Islet of Langerhans (tissue), 1 donor: ENCODE results near the gene SNRPD2.
A peak's percentile ranks its signal among the peaks of the same experiment; 100 is the strongest.
"Not testable (repeated sequence)": the region's sequence is repeated elsewhere in the genome, so short reads cannot be mapped to it uniquely, and the experiment has no call there.

ENCODE experiments used
- FAIRE-seq: peaks from one replicate; lab custom pipeline; 2011; peaks lifted over from hg19 to GRCh38; lab: Jason Lieb, UNC

SNRPD2 gene

DNA sequence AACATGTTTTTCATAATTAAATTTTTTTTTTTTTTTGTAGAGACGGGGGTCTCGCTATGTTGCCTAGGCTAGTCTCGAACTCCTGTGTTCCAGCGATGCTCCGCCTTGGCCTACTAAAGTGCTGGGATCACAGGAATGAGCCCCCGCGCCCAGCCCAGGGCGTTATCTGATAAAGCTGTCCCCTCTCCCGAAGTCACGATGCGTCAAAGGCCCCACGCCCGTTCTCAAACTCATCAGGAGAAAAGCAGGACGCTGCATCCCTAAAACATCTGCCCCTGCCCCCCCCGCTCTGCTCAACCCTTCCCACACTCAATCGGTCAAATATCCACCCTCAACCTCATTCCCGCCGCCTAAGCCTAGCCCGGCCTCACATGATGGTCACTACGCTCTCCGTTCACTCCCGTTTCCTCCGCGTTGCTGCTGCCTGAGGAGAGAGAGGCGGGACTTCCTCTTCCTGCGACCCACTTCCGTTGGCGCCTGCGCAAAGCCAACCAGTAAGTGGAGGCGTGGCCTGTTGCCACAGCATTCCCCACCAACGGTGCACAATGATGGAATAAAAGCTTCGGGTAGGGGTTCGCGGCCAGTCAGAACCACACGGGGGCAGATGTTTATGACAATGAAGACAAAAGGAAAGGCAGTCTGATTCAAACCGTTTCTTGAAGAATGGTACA, at the start of gene SNRPD2:
Gene SNRPD2 (minus strand): TSS at position 438 of the 671 bp plus-strand sequence. CDS start 65 bp downstream, at position 373.
- peak; percentile 51 for FAIRE-seq

DNA sequence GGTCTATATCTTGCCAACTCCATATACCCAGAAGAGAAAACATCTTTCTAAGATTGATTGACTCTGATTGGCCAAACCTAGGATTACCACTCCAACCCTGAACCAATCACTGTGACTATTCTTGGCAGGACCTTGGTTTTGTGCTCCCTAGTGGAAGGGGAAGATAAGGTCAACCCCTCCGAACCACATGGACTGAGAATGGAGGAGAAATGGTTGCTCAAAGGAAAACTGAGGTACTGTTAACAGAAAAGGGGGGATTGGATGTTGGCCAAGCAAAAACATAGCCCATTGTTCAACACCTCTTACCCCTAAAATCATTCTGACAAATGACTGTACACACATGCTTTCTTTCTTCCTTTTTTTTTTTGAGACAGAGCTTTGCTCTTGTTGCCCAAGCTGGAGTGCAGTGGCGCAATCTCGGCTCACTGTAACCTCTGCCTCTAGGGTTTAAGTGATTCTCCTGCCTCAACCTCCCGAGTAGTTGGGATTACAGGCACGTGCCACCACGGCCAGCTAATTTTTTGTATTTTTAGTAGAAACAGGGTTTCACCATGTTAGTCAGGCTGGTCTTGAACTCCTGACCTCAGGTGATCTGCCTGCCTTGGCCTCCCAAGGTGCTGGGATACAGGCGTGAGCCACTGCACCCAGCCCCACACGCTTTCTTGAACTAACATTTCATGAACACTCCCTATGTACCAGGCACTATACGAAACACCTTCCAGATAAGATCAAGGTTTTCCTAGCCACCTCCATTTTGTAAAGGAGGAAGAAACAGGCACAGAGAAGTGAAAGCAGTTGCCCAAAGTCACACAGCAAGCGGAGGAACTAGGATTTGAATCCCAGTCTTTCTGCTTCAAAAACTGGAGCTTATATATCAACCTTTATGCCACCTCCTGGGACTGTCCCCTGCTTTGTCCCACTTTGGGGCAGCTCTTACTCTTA, 48.0 kb upstream of the SNRPD2 start:
- no peak for FAIRE-seq

DNA sequence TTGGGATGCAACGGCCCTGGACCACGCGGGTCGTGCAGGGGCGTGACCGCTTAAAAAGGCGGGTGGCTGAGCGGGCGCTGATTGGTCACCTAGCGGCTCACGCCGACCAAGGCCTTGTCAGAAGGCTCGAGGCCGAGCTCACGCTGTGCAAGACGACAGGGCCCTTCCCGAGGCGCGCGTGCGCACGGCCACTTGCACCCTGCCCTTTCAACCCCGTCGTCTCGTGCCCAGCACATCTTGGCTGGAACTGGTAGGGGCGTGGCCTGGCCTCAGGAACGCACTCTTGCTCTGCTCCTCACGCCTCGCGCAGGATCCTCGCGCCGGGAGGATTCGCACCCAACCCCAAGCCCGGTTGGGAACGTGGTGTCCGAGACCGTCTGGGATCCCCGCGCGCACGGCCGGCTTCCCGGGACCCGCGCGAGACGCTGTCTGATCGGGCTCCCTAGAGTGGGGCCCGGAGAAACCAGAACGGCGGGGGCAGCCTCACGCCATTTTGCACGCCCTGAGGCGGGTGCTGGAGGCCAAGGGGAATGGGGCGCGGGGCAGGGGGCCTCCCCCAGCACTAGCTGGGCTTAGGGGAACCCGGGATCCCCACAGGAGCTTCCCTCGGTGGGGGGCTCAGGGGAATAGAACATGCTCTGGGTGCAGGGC, 41.5 kb upstream of the SNRPD2 start, which contains the start of gene MEIOSIN:
Gene MEIOSIN (plus strand): TSS at position 280 of the 651 bp plus-strand sequence. CDS start 1,938 bp downstream, outside the sequence.
- no peak for FAIRE-seq

DNA sequence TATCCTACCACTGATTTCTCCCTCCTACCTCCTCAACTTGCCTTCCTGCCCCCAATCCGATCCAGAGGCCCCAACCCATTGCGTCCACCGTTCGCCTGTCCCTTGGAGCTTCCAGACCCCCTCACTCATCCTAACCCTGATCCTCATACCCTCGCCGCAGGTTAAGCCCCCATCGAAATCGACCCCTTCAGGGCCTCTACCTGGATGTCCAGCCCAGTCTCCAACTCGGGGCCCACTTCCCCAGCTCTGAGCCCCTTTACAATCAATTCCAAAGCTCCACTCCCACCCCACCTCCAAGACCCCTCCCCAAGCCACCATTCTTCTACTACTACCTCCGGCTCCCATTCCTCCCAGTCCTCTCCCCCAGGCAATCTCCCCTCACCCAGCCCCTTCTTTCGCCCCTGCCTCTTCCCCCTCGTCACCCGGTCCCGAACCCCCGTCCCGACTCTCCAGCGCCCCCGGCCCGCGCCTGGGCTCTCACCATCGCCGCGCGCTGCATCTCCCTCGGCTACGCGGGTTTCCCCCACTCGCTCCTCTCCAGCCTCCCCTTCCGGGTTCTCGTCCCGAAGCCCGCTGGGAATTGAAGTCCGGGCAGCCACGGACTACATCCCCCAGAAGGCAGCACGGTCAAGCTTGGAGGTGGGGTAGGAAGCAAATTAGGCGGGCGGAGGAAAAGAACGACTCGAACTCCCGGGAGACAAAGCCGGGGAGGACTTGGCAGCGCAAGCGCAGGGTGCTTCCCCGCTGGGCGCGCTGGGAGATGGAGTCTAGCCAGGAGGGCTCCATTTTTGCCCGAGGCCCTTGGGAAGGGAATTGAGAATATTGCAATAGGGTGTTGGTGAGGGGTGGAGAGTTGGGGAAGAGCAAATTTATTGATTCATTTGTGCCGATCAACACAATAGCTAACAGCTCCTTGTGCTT, 38.9 kb upstream of the SNRPD2 start, which contains the start of gene FBXO46:
Gene FBXO46 (minus strand): TSS at position 529 of the 921 bp plus-strand sequence. CDS start 17,401 bp downstream, outside the sequence.
- FAIRE-seq: peak; percentile 93

DNA sequence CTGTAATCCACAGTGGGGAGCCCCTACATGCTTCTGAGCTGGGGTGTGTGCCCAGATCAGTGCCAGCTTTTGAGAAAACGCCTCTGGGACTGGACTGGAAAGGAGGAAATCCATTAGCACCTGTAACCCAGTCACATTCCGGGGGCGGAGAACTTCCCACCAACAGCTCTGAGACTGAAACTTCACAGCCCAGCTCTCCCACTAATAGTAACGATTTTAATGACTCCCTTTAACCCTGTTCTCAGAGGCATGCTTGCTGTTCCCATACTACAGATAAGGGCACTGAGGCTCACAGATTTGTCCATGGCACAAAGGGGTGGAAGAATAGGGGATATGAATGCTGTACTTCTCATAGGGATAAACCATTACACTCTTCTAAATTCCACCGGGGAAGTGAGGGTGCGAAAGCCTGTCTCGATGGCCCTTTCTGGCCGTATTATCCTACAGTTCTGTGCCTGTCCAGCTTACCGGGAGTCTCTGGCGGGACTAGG, 38.1 kb upstream of the SNRPD2 start:
- no peak for FAIRE-seq

DNA sequence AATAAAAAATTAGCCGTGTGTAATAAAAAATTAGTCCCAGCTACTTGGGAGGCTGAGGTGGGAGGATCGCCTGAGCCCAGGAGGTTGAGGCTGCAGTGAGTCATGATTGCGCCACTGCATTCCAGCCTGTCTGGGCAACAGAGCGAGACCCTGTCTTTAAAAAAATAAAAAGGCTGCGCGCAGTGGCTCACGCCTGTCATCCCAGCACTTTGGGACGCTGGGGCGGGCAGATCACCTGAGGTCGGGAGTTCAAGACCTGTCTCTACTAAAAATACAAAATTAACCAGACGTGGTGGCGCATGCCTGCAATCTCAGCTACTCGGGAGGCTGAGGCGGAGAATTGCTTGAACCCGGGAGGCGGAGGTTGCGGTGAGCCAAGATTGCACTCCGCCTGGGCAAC, 36.9 kb upstream of the SNRPD2 start:
- not testable (repeated sequence) for FAIRE-seq

DNA sequence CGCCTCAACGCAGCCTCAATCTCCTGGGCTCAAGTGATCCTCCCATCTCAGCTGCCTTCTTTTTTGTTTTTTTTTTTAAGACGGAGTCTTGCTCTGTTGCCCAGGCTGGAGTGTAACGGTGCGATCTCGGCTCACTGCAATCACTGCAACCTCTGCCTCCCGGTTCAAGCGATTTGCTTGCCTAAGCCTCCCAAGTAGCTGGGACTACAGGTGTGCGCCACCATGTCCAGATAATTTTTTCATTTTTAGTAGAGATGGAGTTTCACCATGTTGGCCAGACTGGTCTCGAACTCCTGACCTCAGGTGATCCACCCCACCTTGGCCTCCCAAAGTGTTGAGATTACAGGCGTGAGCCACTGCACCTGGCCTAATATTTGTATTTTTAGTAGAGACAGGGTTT, 28.3 kb upstream of the SNRPD2 start:
- FAIRE-seq: not testable (repeated sequence)

DNA sequence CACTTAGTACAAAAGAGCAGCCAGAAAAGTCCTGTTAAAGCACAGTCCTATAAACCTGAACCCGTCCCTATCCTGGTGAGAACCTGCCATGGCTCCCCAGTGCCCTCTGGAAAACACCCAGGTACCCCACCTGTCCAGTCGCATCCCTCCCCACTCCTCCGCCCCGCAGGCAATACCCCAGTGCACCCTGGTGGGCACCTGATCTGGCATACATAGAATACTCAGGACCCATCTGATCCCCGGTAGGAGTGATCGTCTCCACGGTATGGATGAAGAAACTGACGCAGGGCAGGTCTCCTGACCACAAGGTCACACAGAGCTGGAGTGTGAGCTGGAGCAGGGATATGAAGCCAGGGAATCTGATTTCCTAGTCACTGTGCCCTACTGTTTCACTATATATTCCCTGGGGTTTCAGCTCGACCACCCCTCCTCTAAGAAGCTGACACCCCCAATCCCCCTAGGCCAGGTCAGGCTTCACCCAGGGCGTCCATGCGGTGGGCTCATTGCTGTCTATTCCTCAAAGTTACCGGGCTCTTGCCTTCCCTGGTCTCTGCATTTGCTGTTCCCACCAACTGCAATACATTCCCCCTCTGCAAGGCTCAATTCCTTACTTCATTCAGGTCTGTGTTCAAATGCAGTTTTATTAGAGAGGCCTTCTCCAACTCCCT, 26.4 kb upstream of the SNRPD2 start:
- no peak for FAIRE-seq

DNA sequence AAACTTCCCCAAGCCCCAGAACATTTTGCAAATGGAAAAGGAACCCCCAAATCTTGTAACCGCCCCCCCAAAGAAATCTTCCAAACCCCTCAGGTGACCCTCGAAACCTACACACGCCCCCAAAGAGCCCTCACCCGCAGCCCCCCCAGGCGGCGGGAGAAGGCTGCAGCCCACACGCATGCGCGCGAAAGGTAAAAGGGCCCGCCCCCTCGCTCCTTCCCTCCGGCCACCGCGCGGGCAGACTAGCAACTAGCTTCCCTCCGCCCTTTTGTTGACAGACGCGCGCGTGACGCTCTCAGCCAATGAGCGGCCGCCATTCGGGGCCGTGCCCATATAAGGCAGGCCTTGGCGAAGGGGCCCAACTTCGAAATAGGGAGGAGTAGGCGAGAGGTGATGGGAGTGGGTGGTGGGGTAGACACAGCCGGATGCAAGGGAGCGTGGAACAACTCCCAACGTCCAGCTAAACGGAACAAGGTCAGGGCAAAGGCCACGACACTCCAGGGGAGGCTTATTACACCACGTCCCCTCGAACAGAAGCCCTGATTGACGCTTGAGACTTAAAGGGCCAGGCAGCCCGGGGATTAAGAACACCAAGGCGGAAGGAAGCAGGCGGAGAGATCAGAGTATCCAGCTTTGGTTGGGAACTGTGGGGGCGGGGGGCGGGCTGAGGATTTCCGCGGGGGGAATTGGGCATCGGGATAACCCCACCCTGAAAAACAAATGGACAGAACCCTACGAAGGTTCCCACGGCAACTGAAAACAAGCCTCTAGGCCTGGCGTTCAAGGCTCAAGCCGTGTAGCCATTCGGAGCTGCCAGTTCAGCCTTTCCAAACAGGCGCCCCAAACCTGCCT, 25.6 kb upstream of the SNRPD2 start:
- FAIRE-seq: peak; percentile 81

DNA sequence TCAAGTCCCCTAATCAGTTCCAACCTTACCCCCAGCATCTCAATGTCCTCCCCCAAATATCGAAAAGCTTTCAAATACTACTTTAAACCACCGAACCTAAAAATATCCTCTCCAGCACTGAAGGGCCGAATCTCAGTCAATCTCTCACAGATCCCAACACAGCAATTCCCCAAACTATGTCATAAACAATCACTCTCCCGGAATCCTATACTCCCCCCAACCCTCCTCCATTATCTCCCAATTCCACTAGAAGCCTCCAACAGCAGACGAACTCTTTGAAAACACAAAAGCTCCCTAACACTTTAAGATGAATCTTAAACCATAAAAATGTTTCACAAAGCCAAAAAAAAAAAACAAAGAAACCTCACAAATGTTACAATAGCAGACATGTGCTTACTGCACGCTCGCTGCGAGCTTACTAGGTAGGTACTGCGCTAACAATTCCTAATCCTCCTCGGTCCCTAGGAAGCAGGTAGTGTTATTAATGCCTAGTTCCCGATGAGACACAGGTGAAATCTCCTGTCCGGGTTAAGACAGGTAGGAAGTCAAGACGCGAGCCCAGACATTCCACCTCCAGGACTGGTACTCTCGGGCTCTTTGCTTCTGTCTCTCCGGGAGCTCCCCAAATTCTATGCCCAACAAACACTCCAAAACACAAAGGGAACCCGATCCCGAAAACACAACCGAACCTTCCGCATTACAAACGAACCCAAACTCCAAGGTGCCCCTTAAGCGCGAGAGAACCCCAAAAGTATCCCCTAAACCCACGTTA, 24.8 kb upstream of the SNRPD2 start:
- FAIRE-seq: no peak

DNA sequence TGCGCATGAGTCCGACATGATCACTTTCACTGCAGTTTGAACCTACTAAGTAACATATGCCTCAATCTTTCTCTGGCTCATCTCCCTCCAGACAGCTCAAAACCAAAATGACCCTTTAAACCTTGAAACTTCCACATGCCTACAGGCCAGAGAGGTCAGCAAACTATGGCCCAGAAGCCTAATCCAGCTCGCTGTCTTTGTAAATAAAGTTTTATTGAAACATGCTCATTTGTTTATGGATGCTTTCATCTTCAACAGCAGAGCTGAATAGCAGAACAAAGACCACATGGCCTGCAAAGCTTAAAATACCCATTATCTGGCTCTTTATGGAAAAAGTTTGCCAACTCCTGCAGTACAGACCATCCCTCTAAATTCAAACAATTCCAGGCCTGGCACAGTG, 23.4 kb upstream of the SNRPD2 start:
- no peak for FAIRE-seq

DNA sequence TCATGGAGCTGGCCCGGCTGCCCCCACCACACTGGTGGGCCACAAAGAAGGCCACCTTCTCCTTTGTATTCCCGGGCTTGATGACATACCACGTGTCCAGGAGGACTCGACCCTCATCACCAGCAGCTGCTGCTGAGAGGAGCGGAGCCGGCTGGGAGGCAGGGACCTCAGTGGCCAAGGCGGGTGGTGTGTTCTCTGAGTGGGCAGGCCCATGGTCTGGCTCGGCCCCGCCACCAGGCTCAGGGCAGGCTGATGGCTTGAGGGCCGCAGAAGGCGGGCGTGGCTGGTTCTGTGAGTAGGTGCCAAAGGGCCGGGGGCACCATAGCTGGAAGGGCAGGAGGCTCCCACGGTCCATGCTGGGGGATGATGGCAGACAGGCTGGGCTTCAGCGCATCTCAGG, 21.4 kb upstream of the SNRPD2 start:
- no peak for FAIRE-seq

DNA sequence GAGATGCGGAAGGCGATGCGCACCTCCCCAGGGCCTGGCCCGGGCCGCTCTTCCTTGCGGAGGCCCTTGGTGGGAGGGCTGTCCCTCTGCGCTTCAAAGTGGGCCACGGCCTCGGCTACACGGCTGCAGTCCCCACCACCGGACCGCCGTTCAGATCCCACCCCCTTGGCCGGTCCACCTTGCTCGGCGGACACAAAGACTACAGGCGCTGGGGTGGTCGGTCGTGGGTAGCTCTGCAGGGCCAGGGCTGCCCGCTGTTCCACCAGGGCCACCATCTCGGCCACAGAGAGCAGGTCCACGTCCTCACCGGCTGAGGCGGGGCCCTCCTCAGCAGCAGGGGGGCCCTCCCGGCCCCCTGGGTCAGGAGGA, 20.9 kb upstream of the SNRPD2 start:
- FAIRE-seq: no peak

DNA sequence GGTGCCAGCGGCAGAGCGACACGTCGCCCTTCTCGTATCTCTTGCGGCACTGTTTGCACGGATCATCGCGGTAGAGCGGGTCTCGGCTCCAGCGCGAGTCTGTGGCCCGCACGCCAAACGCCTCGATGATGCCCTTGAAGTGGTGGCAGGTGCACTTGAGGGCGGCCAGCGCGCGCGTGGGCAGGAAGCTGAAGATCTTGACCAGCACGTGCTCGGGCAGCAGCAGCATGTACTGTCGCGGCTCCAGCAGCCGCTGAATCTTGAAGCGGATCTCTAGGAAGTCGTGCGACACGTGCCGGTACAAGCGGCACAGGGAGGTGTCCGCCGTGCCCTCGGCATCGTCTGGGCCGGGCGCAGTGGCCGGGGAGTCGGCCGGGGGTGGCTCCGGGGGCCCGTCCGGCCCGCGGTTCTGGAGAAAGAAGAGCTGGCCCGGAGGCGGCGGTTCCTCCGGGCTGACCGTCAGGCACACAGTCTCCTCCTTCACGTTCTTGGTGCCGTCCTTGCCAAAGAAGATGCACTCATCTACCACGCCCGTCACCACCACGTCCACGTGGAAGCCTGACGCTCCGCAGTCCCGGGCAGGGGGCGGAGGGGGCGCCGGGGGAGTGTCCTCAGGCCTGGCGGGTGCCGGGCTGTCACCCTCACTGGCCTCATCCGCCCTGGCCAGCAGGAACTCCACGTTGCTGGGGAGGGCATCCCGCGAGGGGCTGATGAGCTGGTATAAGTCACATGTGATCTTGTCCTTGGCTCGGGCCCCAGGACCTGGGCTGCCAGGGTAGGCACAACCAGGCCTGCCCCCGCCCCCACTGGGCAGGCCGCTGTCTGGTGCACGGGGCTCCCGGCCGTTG, 20.3 kb upstream of the SNRPD2 start:
- no peak for FAIRE-seq

DNA sequence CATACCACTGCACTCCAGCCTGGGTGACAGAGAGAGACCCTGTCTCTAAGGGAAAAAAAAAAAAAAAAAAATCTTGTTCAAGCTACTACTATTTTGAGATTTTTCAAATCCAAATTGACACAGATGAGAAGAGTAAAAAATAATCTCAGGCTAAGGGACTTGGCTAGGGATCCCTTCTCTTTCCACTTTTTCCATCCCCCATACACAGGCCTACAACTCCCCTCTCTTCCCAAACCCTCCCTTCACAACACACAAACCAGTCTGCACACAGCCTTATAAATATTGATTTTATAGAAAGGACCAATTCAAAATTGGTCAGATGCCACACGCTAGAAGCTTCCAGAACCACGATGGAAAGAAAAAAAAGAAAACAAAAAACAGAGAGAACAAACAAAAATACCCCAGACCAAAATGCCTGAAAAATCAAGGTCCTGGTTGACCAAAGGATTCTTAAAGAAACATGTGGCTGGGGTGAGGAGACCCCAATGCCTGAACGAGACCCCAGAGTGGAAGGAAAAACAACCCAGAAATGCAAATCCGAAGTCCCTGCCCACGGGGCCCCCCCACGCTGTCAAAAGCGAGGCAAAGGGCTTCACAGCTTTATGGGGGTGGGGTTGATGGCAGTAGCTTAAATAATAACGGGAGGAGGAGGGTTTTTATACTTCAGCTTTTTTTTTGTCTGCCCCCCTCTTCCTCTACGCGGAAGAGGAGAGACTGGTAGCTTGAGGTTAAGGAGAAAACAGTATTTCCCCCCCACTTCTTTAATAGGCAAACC, 18.8 kb upstream of the SNRPD2 start:
- no peak for FAIRE-seq

DNA sequence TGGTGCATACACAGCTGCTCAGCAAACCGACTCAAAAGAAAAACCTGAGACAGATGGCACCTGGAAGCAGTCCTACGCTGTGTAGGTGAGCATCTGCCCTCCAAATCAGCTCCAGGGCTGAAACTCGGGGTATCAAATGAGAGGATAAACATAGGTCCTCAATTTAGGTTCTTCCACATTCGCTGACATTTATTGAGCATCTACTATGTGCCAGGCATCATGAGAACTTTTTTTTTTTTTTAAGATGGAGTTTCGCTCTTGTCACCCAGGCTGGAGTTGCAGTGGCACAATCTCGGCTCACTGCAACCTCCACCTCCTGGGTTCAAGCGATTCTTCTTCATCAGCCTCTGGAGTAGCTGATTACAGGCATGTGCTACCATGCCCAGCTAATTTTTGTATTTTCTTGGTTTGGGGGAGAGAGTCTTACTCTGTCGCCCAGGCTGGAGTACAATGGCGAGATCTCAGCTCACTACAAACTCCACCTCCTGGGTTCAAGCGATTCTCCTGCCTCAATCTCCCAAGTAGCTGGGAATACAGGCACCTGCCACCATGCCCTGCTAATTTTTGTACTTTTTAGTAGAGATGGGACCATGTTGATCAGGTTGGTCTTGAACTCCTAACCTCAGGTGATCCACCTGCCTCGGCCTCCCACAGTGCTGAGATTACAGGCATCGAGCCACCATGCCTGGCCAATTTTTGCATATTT, 14.1 kb upstream of the SNRPD2 start:
- no peak for FAIRE-seq

DNA sequence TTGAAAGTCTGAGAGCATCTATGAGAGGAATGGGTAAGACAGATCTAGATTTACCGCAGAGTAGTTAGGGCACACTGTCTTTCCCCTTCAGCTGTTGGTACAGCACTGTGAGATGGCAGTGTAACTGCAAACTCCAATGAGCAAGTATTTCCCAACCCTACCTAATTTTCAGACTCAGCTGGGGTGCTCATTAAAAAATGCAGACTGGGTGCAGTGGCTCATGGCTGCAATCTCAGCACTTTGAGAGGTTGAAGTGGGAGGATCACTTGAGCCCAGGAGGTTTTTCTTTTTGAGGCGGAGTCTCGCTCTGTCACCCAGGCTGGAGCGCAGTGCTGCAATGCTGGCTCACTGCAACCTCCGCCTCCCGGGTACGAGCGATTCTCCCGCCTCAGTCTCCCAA, 13.4 kb upstream of the SNRPD2 start:
- FAIRE-seq: no peak
